GM12892 (cell line): Measurements from ENCODE around the gene PPP1R9A. TPM values are rescaled to one million over a fixed set of nuclear protein-coding genes. Genes with fewer than 3 reads are reported as not detected.

Experiments used
- DNase-seq: peaks from one replicate; pipeline ENCODE4 v3.0.0; 2011; ENCODE audit not compliant: insufficient read length
- FAIRE-seq: peaks from 2 replicates; lab custom pipeline; 2011; peaks lifted over from hg19 to GRCh38; lab: Jason Lieb, UNC
- POLR2A ChIP-seq: IDR thresholded peaks from 2 replicates; pipeline ENCODE4 v1.6.1; 2011; ENCODE audit warnings: low read depth, low read length, control low read depth
- POLR2AphosphoS5 ChIP-seq: IDR thresholded peaks from 2 replicates; pipeline ENCODE4 v1.6.1; 2011; ENCODE audit warnings: low read depth, low read length, control low read depth
- TAF1 ChIP-seq: IDR thresholded peaks from 2 replicates; pipeline ENCODE4 v1.6.1; 2011; ENCODE audit warnings: low read depth, mild to moderate bottlenecking, control low read depth, low read length, borderline replicate concordance
- polyA plus RNA-seq: library from polyadenylated mRNA; unstranded; fragments of >200 nt; gene quantifications from one replicate; pipeline ENCODE4 v1.2.1, GENCODE V29; 2012; ENCODE audit warnings: missing spikeins, inconsistent platforms; ENCODE audit not compliant: missing spikeins

The PPP1R9A gene
- not detected for polyA plus RNA-seq

DNA sequence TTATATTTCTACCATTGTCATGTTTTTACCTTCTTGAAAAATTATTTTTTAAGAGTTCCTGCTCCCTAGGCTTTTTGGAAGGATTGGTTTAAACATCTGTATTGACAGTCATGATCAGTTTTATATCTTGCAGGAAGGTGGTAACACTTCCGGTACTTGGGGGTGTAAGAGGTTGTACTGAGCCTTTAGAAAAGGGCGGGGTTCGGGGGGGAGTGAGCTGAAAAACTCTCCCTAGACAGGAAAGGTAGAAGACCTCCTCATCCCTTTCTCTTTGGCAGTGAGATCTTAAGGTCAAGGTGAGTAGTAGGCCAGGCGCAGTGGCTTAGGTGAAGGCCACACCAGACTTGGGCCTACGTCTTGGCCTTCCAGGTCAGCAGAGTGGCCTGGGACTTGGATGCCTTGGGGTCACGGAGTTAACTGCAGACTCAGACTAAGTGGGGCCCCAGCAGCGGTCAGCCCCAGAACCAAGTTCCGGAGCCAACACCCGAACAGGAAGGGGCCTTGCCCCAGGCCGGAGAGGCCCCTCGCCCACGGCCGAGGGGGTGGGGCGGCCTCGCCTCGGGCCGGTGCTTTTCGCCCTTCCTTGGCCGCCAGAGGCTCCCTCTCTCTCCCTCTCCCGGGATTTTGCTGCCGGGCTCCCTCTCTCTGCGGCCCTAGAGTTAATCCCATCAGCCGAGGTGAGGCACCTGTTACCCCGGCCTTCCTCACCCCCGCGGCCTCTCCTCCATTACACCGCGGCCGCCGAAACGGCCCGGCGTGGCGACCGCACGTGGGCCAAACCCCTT, at the start of gene PPP1R9A:
TSS of gene PPP1R9A (plus strand) at position 569 of the 785 bp plus-strand sequence. CDS start 2,520 bp downstream, outside the sequence.
- no peak for TF ChIP-seq POLR2A
- no peak for TF ChIP-seq POLR2AphosphoS5
- TF ChIP-seq TAF1 = no peak
- DNase-seq = no peak
- FAIRE-seq = no peak

GRCh38 chr7:94871132-94871531, 36.3 kb upstream of the PPP1R9A start:
- TF ChIP-seq POLR2AphosphoS5 = no peak
- TF ChIP-seq TAF1 = no peak
- TF ChIP-seq POLR2A = no peak
- DNase-seq (no peak), FAIRE-seq (no peak)

- DNase-seq (no peak), FAIRE-seq (no peak)
- TF ChIP-seq POLR2AphosphoS5 (no peak), POLR2A (no peak), TAF1 (no peak)
These were observed 34.2 kb upstream of the PPP1R9A start for GRCh38 chr7:94873239-94873638.

DNA sequence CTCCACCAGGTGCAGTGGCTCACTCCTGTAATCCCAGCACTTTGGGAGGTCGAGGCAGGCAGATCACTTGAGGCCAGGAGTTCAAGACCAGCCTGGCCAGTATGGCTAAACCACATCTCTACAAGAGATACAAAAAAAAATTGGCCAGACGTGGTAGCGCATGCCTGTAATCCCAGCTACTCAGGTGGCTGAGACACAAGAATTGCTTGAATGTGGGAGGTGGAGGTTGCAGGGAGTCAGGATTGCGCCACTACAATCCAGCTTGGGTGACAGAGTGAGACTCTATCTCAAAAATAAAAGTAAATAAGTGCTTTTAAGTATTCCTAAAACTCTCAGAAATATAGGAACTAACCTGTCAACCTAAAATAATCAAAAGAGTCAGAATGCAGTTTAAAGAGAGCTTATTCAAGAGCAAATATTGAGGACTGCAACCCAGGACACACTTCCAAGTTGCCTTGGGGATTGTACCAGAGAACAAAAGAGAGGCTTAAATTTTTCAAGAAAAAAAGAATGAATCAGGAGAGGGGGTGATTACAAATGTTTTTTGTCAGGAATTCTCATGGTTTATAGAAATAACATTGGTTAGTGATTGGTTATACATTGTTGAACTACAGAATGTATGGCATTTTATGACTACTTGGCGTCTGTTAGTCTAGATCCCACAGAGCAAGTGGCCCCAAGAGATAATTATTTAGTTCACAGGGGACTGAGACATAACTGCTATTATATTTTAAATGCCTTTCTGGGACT, 33.2 kb upstream of the PPP1R9A start:
- no peak for TF ChIP-seq TAF1
- no peak for TF ChIP-seq POLR2AphosphoS5
- TF ChIP-seq POLR2A = no peak
- FAIRE-seq (no peak), DNase-seq (no peak)

GRCh38 chr7:94875201-94875600, 32.2 kb upstream of the PPP1R9A start:
- no peak for TF ChIP-seq TAF1
- TF ChIP-seq POLR2A = no peak
- TF ChIP-seq POLR2AphosphoS5 = no peak
- no peak for FAIRE-seq

GRCh38 chr7:94877731-94878670, 29.4 kb upstream of the PPP1R9A start:
- DNase-seq = no peak
- FAIRE-seq = no peak

More at GRCh38 chr7:94875201-94875600, 32.2 kb upstream of the PPP1R9A start:
- no peak for DNase-seq

DNA sequence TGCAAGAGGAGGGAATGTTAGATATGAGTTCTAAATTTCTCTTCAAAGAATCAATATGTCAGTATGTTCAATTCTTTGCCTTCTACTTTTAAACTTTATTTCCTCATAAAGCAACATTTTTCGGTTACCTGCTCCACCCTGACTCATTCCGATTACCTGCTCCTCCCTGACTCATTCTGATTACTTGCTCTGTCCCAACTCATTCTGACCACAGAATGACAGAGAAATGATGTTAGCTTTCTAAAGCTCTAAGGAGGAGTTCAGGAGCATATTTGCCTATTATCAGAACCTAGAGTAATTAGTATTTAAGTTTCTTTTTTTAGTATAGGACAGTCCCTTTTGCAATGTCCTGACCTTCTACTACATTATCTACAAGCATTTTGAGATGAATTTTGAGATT, 24.5 kb upstream of the PPP1R9A start:
- FAIRE-seq (no peak), DNase-seq (no peak)
- no peak for TF ChIP-seq POLR2AphosphoS5
- no peak for TF ChIP-seq POLR2A
- no peak for TF ChIP-seq TAF1

More at GRCh38 chr7:94877731-94878670, 29.4 kb upstream of the PPP1R9A start:
- TF ChIP-seq TAF1 = no peak
- TF ChIP-seq POLR2AphosphoS5 = no peak
- no peak for TF ChIP-seq POLR2A

- DNase-seq (no peak), FAIRE-seq (no peak)
These were observed 23.8 kb upstream of the PPP1R9A start for GRCh38 chr7:94883616-94884015.

GRCh38 chr7:94888551-94888950, 18.8 kb upstream of the PPP1R9A start:
- FAIRE-seq (no peak), DNase-seq (no peak)
- TF ChIP-seq POLR2A (no peak), POLR2AphosphoS5 (no peak), TAF1 (no peak)

More at GRCh38 chr7:94883616-94884015, 23.8 kb upstream of the PPP1R9A start:
- TF ChIP-seq TAF1 (no peak), POLR2AphosphoS5 (no peak), POLR2A (no peak)

GRCh38 chr7:94888995-94889523, 18.3 kb upstream of the PPP1R9A start:
- TF ChIP-seq TAF1 = no peak
- TF ChIP-seq POLR2AphosphoS5 = no peak
- no peak for TF ChIP-seq POLR2A
- FAIRE-seq = no peak
- DNase-seq = no peak

DNA sequence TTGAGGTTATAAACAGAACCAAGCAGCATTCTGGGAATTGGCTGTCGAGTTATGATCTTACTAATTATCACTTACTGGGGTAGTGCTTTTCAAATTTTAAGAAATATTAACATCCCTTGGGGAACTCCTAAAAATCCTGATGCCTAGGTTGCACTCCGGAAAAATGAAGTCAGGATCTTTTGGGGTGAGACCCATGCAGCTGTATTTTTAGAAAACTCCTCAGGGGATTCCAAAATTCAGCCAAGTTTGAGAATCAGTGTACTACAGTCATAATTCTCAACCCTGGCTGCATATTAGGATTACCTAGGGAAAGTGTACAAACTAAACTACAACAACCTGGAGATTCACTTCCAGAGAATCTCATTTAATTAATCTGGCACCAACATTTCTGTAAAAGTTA, 17.2 kb upstream of the PPP1R9A start:
- TF ChIP-seq TAF1 (no peak), POLR2AphosphoS5 (no peak), POLR2A (no peak)
- DNase-seq (no peak), FAIRE-seq (no peak)
